HL-60 (cell line): ENCODE data around the gene ENTPD6.

Source experiments
- CTCF ChIP-seq: IDR thresholded peaks from one replicate; pipeline ENCODE4 v1.5.1; 2011; ENCODE audit warnings: low read length, control low read depth, inconsistent platforms; ENCODE audit not compliant: insufficient read depth
- GABPA ChIP-seq: IDR thresholded peaks from 2 replicates; pipeline ENCODE4 v1.6.1; 2012; ENCODE audit warnings: low read depth
- POLR2AphosphoS5 ChIP-seq: IDR thresholded peaks from 2 replicates; pipeline ENCODE4 v1.6.1; 2012; ENCODE audit warnings: low read depth
- SPI1 ChIP-seq: IDR thresholded peaks from 2 replicates; pipeline ENCODE4 v1.6.1; 2012; ENCODE audit warnings: low read depth, mild to moderate bottlenecking, borderline replicate concordance
- TF ChIP-seq, protein P1 (sequence below): IDR thresholded peaks from 2 replicates; pipeline ENCODE4 v1.6.1; 2012; ENCODE audit warnings: low read depth; ENCODE audit not compliant: insufficient replicate concordance

DNA sequence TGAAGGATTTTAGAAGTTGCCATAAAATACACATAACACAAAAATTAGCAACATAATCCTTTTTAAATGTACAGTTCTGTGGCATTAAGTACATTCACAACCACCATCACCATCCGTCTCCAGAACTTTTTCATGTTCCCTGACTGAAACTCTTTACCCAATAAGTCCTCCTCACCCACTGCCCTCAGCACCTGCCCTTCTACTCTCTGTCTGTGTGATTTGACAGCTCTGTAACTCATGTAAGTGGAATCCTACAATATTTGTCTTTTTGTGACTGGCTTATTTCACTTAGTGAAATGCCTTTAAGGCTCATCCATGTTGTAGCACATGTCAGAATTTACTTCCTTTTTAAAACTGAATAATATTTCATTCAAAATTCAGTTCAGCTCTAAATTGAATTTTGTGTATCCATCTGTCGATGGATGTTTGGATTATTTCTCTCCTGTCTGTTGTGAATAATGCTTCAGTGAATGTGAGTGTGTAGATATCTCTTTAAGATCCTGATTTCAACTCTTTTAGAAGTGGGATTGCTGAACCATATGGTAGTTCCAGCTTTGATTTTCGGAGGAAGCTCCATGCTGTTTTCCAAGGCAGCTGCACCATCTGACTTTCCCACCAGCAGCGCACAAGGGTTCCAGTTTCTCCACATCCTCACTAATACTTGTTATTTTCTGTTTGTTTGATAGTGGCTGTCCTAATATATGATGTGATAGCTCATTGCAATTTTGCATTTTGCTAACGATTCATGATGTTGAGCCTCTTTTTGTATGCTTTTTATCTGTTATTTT, 4.2 kb downstream of the ENTPD6 start:
- TF ChIP-seq POLR2AphosphoS5: no peak
- TF ChIP-seq CTCF: no peak
- TF ChIP-seq, protein P1, sequence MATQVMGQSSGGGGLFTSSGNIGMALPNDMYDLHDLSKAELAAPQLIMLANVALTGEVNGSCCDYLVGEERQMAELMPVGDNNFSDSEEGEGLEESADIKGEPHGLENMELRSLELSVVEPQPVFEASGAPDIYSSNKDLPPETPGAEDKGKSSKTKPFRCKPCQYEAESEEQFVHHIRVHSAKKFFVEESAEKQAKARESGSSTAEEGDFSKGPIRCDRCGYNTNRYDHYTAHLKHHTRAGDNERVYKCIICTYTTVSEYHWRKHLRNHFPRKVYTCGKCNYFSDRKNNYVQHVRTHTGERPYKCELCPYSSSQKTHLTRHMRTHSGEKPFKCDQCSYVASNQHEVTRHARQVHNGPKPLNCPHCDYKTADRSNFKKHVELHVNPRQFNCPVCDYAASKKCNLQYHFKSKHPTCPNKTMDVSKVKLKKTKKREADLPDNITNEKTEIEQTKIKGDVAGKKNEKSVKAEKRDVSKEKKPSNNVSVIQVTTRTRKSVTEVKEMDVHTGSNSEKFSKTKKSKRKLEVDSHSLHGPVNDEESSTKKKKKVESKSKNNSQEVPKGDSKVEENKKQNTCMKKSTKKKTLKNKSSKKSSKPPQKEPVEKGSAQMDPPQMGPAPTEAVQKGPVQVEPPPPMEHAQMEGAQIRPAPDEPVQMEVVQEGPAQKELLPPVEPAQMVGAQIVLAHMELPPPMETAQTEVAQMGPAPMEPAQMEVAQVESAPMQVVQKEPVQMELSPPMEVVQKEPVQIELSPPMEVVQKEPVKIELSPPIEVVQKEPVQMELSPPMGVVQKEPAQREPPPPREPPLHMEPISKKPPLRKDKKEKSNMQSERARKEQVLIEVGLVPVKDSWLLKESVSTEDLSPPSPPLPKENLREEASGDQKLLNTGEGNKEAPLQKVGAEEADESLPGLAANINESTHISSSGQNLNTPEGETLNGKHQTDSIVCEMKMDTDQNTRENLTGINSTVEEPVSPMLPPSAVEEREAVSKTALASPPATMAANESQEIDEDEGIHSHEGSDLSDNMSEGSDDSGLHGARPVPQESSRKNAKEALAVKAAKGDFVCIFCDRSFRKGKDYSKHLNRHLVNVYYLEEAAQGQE: no peak
- no peak for TF ChIP-seq GABPA
- TF ChIP-seq SPI1: no peak
